Fibroblast of lung (primary cell): ENCODE data around the gene KLHDC4. TPM values are rescaled to one million over a fixed set of nuclear protein-coding genes. Genes with fewer than 3 reads are reported as not detected.
"Not testable (repeated sequence)": the region's sequence is repeated elsewhere in the genome, so short reads cannot be mapped to it uniquely, and the experiment has no call there.

ENCODE experiments used
- DNase-seq, 2 donors: peaks; one replicate each; pipeline versions ENCODE4 v3.0.0 to v3.0.0-alpha.2; 2010; ENCODE audit warnings: low read depth in 2 of 2
- H2AFZ ChIP-seq: 2 replicates; pipeline ENCODE4 v1.5.1; 2012; ENCODE audit warnings: low read length, control low read depth, inconsistent platforms
- H3K27ac ChIP-seq: 2 replicates; pipeline ENCODE4 v1.5.1; 2011; ENCODE audit warnings: low read length, control low read depth; ENCODE audit not compliant: insufficient read depth
- H3K27me3 ChIP-seq: 2 replicates; pipeline ENCODE4 v1.5.1; 2011; ENCODE audit warnings: mild to moderate bottlenecking, low read length; ENCODE audit not compliant: control insufficient read depth, insufficient read depth
- H3K36me3 ChIP-seq: 2 replicates; pipeline ENCODE4 v1.5.1; 2011; ENCODE audit warnings: low read length; ENCODE audit not compliant: control insufficient read depth, insufficient read depth
- H3K4me1 ChIP-seq: 2 replicates; pipeline ENCODE4 v1.5.1; 2011; ENCODE audit warnings: low read length; ENCODE audit not compliant: control insufficient read depth, insufficient read depth; ENCODE audit errors: extremely low read depth
- H3K4me2 ChIP-seq: 2 replicates; pipeline ENCODE4 v1.5.1; 2011; ENCODE audit warnings: low read length, control low read depth; ENCODE audit not compliant: insufficient read depth; ENCODE audit errors: extremely low read depth
- H3K4me3 ChIP-seq, 4 experiments: fragments of 200-600 bp in 1 of 4; sonication (generic) in 1 of 4; replicated peaks in 1 of 4; 2 replicates each; pipeline ENCODE4 v1.5.1; 2011 to 2016; ENCODE audit warnings: low read length in 4 of 4, low read depth in 3 of 4, mild to moderate bottlenecking in 3 of 4, control low read depth in 2 of 4, inconsistent platforms in 1 of 4, mixed read lengths in 1 of 4; ENCODE audit not compliant: insufficient read depth in 1 of 4; ENCODE audit errors: control extremely low read depth in 1 of 4
- H3K79me2 ChIP-seq: 2 replicates; pipeline ENCODE4 v1.5.1; 2012; ENCODE audit warnings: mild to moderate bottlenecking, low read length, inconsistent platforms; ENCODE audit not compliant: control insufficient read depth, insufficient read depth
- H3K9ac ChIP-seq: 2 replicates; pipeline ENCODE4 v1.5.1; 2011; ENCODE audit warnings: mild to moderate bottlenecking, low read length, control low read depth; ENCODE audit not compliant: insufficient read depth
- H3K9me3 ChIP-seq: 2 replicates; pipeline ENCODE4 v1.5.1; 2012; ENCODE audit warnings: low read depth, low read length; ENCODE audit not compliant: control insufficient read depth, insufficient read depth
- H4K20me1 ChIP-seq: 2 replicates; pipeline ENCODE4 v1.5.1; 2011; ENCODE audit warnings: low read length; ENCODE audit not compliant: control insufficient read depth, insufficient read depth; ENCODE audit errors: extremely low read depth
- EZH2 ChIP-seq: IDR thresholded peaks from 2 replicates; pipeline ENCODE4 v1.5.1; 2012; ENCODE audit warnings: low read length, control low read depth, mild to moderate bottlenecking; ENCODE audit errors: missing control alignments
- polyA minus RNA-seq: library from RNA; depleted of rRNA, polyadenylated mRNA; stranded (reverse); fragments of >200 nt; gene quantifications from 2 replicates; pipeline ENCODE4 v1.2.3, GENCODE V29; 2011; ENCODE audit warnings: low replicate concordance
- polyA plus RNA-seq, 2 donors: library from polyadenylated mRNA; depleted of rRNA in 1 of 2; stranded (reverse) in 1 of 2; unstranded in 1 of 2; fragments of >200 nt; gene quantifications; 2 replicates each; pipeline ENCODE4 v1.2.1, GENCODE V29; 2011 to 2012; ENCODE audit warnings: missing spikeins in 1 of 2
- total RNA-seq: library from RNA; depleted of rRNA; stranded (reverse); fragments of >200 nt; gene quantifications from 2 replicates; pipeline ENCODE4 v1.2.1, GENCODE V29; 2014
- TF ChIP-seq, protein P1 (sequence below), 2 donors: IDR thresholded peaks in 1 of 2; conservative IDR thresholded peaks in 1 of 2; 1 replicate in 1 of 2; 2 replicates in 1 of 2; pipeline ENCODE4 v1.5.1; 2011 to 2012; ENCODE audit warnings: low read length in 2 of 2, control low read depth in 1 of 2, inconsistent platforms in 1 of 2, low read depth in 1 of 2, mild to moderate bottlenecking in 1 of 2

Gene KLHDC4
- total RNA-seq (17.8 and 18.5 TPM in 2 replicates), polyA plus RNA-seq (7.3 and 13.8 TPM in 2 replicates), polyA minus RNA-seq (4.7 and 11.3 TPM in 2 replicates)
- 9.1 and 19.0 TPM in 2 replicates for polyA plus RNA-seq (2012)

- Histone ChIP-seq H2AFZ (peak within 1 kb of the TSS; percentile 82), H3K4me2 (peak within 1 kb of the TSS; percentile 98), H3K4me1 (peaks cover 5% of the 10 kb centered on the region), H3K9ac (peak within 1 kb of the TSS; percentile 94), H3K79me2 (peaks cover 18% of the 10 kb centered on the region), H3K36me3 (peaks cover 7% of the 10 kb centered on the region), H4K20me1 (no peaks in the 10 kb centered on the region), H3K27me3 (no peaks in the 10 kb centered on the region), H3K9me3 (no peaks in the 10 kb centered on the region), H3K4me3 (peak within 1 kb of the TSS; percentile 81 to 91 (median 83)), H3K27ac (peak within 1 kb of the TSS; percentile 94)
- TF ChIP-seq, protein P1, sequence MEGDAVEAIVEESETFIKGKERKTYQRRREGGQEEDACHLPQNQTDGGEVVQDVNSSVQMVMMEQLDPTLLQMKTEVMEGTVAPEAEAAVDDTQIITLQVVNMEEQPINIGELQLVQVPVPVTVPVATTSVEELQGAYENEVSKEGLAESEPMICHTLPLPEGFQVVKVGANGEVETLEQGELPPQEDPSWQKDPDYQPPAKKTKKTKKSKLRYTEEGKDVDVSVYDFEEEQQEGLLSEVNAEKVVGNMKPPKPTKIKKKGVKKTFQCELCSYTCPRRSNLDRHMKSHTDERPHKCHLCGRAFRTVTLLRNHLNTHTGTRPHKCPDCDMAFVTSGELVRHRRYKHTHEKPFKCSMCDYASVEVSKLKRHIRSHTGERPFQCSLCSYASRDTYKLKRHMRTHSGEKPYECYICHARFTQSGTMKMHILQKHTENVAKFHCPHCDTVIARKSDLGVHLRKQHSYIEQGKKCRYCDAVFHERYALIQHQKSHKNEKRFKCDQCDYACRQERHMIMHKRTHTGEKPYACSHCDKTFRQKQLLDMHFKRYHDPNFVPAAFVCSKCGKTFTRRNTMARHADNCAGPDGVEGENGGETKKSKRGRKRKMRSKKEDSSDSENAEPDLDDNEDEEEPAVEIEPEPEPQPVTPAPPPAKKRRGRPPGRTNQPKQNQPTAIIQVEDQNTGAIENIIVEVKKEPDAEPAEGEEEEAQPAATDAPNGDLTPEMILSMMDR (conservative IDR thresholded peaks at IDR 0.05 in 1 of 2, IDR thresholded peaks at IDR 0.05 in 1 of 2; ENCODE audit: low read depth in 1 of 2, low read length in 2 of 2), result no peak
- DNase-seq, result peak; percentile 83 to 87
Observed at GRCh38 chr16:87765776-87766484, at the start of gene KLHDC4. Gene KLHDC4, minus strand, starts transcription at chr16:87765986. Its CDS starts 96 bp downstream, at chr16:87765890.

- no peaks in the 10 kb centered on the region for H3K36me3 ChIP-seq
- no peak overlapping the region for H3K4me3 ChIP-seq
- DNase-seq, result no peak
- TF ChIP-seq, protein P1 (conservative IDR thresholded peaks at IDR 0.05 in 1 of 2, IDR thresholded peaks at IDR 0.05 in 1 of 2; ENCODE audit: low read depth in 1 of 2, low read length in 2 of 2), result peak in 1 of 2 donors; percentile 17
- no peak for TF ChIP-seq EZH2
- H4K20me1 ChIP-seq, result no peaks in the 10 kb centered on the region
- H3K4me2 ChIP-seq, result no peak overlapping the region
- peaks cover 9% of the 10 kb centered on the region for H3K27me3 ChIP-seq
- H3K79me2 ChIP-seq, result no peaks in the 10 kb centered on the region
- no peaks in the 10 kb centered on the region for H3K4me1 ChIP-seq
- no peaks in the 10 kb centered on the region for H3K9me3 ChIP-seq
- H2AFZ ChIP-seq, result no peak overlapping the region
- no peak overlapping the region for H3K9ac ChIP-seq
- H3K27ac ChIP-seq, result no peak overlapping the region
Observed at GRCh38 chr16:87815567-87815966, 49.8 kb upstream of the KLHDC4 start.

DNA sequence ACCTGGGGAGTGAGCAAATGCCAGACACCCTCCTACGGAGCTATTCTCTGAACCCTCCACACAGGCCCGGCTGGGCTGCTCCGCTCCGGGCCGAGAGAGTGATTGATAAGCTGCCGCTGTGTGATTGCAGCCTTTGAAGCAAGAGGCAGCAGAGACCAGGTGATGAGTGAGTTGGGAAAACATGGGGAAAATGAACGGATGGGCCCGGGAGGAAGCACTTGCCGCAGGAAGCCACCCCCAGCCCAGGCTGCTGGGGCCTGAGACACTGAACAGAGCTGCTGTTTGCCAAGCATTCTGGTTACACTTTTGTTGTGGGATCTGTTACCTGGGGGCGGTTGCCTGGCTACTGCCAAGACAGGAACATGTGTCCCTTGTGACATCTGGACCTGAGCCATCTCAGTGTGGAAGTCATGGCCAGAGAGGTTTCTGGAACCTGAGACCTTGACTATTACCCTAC, 46.4 kb upstream of the KLHDC4 start:
- H3K4me2 ChIP-seq, result no peak overlapping the region
- H3K4me3 ChIP-seq, result no peak overlapping the region
- H3K9ac ChIP-seq, result no peak overlapping the region
- H3K27me3 ChIP-seq, result peaks cover 5% of the 10 kb centered on the region
- TF ChIP-seq EZH2, result no peak
- TF ChIP-seq, protein P1 (conservative IDR thresholded peaks at IDR 0.05 in 1 of 2, IDR thresholded peaks at IDR 0.05 in 1 of 2; ENCODE audit: low read depth in 1 of 2, low read length in 2 of 2), result no peak
- H3K27ac ChIP-seq, result no peak overlapping the region
- H3K36me3 ChIP-seq, result no peaks in the 10 kb centered on the region
- H4K20me1 ChIP-seq, result no peaks in the 10 kb centered on the region
- no peak for DNase-seq
- no peaks in the 10 kb centered on the region for H3K9me3 ChIP-seq
- no peaks in the 10 kb centered on the region for H3K79me2 ChIP-seq
- no peak overlapping the region for H2AFZ ChIP-seq
- peaks cover 3% of the 10 kb centered on the region for H3K4me1 ChIP-seq

GRCh38 chr16:87811454-87811853, 45.7 kb upstream of the KLHDC4 start:
- not testable (repeated sequence) for H3K36me3 ChIP-seq, H3K79me2 ChIP-seq, H3K9me3 ChIP-seq, H3K4me2 ChIP-seq, H3K4me3 ChIP-seq, H2AFZ ChIP-seq, DNase-seq, H3K9ac ChIP-seq, H3K27me3 ChIP-seq, H3K27ac ChIP-seq, H4K20me1 ChIP-seq, H3K4me1 ChIP-seq
